Subcutaneous adipose tissue (tissue), 4 donors: ENCODE data around the gene ACTBL2. TPM values are rescaled to one million over a fixed set of nuclear protein-coding genes. Genes with fewer than 3 reads are reported as not detected.

Experiments
- total RNA-seq, 4 donors: library from RNA; depleted of rRNA; stranded (reverse); fragments of >200 nt; gene quantifications; one replicate each; pipeline ENCODE4 v1.1.0, GENCODE V29; 2016
- TF ChIP-seq, protein P1 (sequence below): fragments of 450-650 bp; IDR thresholded peaks from one replicate; pipeline ENCODE4 v1.5.1; 2016; ENCODE audit warnings: low read depth, mild to moderate bottlenecking, control low read depth, antibody characterized with exemption, moderate library complexity

The ACTBL2 gene
- total RNA-seq, 4 donors from 2014 or later: not detected

DNA sequence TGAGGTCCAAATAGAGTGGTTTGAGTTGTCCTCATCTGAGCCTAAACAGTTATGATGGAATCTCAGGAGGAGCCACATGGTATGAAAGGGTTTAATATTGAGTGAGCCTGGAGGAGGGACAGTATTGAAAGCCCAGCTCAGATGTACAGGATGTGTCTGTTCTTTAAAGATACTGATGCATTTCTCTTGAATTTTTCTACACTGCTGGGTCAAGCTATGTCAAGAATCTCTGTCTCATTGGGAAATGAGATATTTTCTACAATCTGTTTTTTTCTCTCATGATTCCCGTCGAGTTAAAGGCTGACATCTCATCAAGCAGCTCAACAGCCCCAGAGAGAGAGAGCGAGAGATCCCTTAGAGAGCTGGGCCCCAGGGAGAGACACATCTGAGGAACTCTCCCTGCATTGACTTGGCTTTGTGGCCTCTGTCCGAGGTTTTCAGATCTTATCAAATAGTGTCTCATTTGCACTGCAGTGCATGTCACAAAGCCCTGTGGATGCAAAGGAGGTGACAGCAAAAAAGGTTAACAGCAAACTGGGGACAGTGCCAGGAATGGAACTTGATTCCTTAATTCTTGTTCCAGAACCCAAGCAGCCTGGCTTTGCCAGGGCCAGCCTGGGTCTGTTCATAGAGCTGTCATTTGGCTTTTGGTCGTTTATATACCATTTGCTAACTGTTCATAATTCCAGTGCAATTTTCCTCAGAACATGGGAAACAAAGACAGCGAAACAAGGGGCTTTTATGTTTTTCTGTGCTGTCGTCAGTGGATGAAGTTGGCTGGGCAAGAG, 19.0 kb upstream of the ACTBL2 start:
- TF ChIP-seq, protein P1, sequence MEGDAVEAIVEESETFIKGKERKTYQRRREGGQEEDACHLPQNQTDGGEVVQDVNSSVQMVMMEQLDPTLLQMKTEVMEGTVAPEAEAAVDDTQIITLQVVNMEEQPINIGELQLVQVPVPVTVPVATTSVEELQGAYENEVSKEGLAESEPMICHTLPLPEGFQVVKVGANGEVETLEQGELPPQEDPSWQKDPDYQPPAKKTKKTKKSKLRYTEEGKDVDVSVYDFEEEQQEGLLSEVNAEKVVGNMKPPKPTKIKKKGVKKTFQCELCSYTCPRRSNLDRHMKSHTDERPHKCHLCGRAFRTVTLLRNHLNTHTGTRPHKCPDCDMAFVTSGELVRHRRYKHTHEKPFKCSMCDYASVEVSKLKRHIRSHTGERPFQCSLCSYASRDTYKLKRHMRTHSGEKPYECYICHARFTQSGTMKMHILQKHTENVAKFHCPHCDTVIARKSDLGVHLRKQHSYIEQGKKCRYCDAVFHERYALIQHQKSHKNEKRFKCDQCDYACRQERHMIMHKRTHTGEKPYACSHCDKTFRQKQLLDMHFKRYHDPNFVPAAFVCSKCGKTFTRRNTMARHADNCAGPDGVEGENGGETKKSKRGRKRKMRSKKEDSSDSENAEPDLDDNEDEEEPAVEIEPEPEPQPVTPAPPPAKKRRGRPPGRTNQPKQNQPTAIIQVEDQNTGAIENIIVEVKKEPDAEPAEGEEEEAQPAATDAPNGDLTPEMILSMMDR: no peak

GRCh38 chr5:57499262-57500050, 16.8 kb upstream of the ACTBL2 start:
- TF ChIP-seq, protein P1: no peak

- TF ChIP-seq, protein P1: no peak
These were observed 15.1 kb upstream of the ACTBL2 start for GRCh38 chr5:57497733-57498132.

- TF ChIP-seq, protein P1: no peak
These were observed 12.9 kb upstream of the ACTBL2 start for GRCh38 chr5:57495285-57496086.

- TF ChIP-seq, protein P1: no peak
These were observed 11.8 kb upstream of the ACTBL2 start for GRCh38 chr5:57494104-57495098.

- TF ChIP-seq, protein P1: no peak
These were observed 10.4 kb upstream of the ACTBL2 start for GRCh38 chr5:57493034-57493433.
